Activated CD4-positive, alpha-beta memory T cell treated with anti-CD3 and anti-CD28 coated beads for 36 hours (primary cell): Measurements from ENCODE around the gene PROCA1. TPM values are rescaled to one million over a fixed set of nuclear protein-coding genes. Genes with fewer than 3 reads are reported as not detected.
A peak's percentile ranks its signal among the peaks of the same experiment; 100 is the strongest.

Source experiments
- CTCF ChIA-PET: fragments of 350-600 bp; sonication (Branson Sonifier 250); formaldehyde crosslinking; loops from one replicate; lab custom pipeline; 2021; ENCODE audit warnings: antibody characterized with exemption, inconsistent platforms; lab: Charles Lee
- POLR2A ChIA-PET: fragments of 350-600 bp; sonication (Branson Sonifier 250); formaldehyde crosslinking; loops from one replicate; lab custom pipeline; 2021; ENCODE audit warnings: antibody characterized with exemption; lab: Charles Lee
- DNase-seq: peaks from one replicate; pipeline ENCODE4 v3.0.0-alpha.2; 2020
- H3K27ac Mint-ChIP-seq: one replicate; pipeline ENCODE4 v1.8.0; 2021; ENCODE audit warnings: mixed read lengths
- H3K27me3 Mint-ChIP-seq: one replicate; pipeline ENCODE4 v1.8.0; 2021; ENCODE audit warnings: mixed read lengths
- H3K36me3 Mint-ChIP-seq: one replicate; pipeline ENCODE4 v1.8.0; 2021; ENCODE audit warnings: mixed read lengths
- H3K4me1 Mint-ChIP-seq: one replicate; pipeline ENCODE4 v1.8.0; 2021; ENCODE audit warnings: low read depth, mixed read lengths
- H3K4me3 Mint-ChIP-seq: one replicate; pipeline ENCODE4 v1.8.0; 2021; ENCODE audit warnings: mild to moderate bottlenecking, mixed read lengths
- H3K9me3 Mint-ChIP-seq: one replicate; pipeline ENCODE4 v1.8.0; 2021; ENCODE audit warnings: mixed read lengths
- intact Hi-C: fragments of 100-400 bp; cut with micrococcal nuclease; formaldehyde crosslinking; loops from one replicate; pipeline ENCODE4 v1.15.1; 2023
- total RNA-seq, 2 experiments: library from RNA; stranded (reverse); gene quantifications; one replicate each; pipeline ENCODE4 v1.2.3, GENCODE V29; 2021

Gene PROCA1
- total RNA-seq, 2 experiments from 2014 or later = 4.5 TPM

GRCh38 chr17:28749516-28750177 lies 38.0 kb upstream of the PROCA1 start:
- peaks cover 26% of the 10 kb centered on the region for H3K4me1 Mint-ChIP-seq
- DNase-seq = no peak
- peaks cover 40% of the 10 kb centered on the region for H3K36me3 Mint-ChIP-seq
- ChIA-PET POLR2A (interaction anchor here (1.1 to 13.5 kb wide), 3 partner anchors 8 to 28 kb away, joined by 3 to 202 read pairs (median 3); partner anchors contain the start of genes NEK8 and TLCD1), CTCF (interaction anchor here (0.6 to 16.9 kb wide), 30 partner anchors 9 to 999 kb away, joined by 3 to 632 read pairs (median 4); partner anchors contain the start of genes FAM222B, NEK8, PROCA1 and RPL23A)
- H3K27me3 Mint-ChIP-seq = no peaks in the 10 kb centered on the region
- no peak overlapping the region for H3K4me3 Mint-ChIP-seq
- H3K27ac Mint-ChIP-seq = peak overlapping the region; percentile 42
- no peaks in the 10 kb centered on the region for H3K9me3 Mint-ChIP-seq
- intact Hi-C loops = loop anchor here (1.0 kb wide), 1 partner anchor 22 kb away; no protein-coding TSS in a partner anchor

GRCh38 chr17:28748852-28749515 lies 37.3 kb upstream of the PROCA1 start:
- H3K9me3 Mint-ChIP-seq = no peaks in the 10 kb centered on the region
- POLR2A ChIA-PET = interaction anchor here (1.1 to 13.5 kb wide), 2 partner anchors 23 to 28 kb away, joined by 3 to 202 read pairs; partner anchors contain the start of genes NEK8 and TLCD1
- intact Hi-C loops = no loop called here
- no peak overlapping the region for H3K4me3 Mint-ChIP-seq
- CTCF ChIA-PET = interaction anchor here (0.6 to 16.9 kb wide), 12 partner anchors 8 to 384 kb away, joined by 3 to 632 read pairs (median 6); partner anchors contain the start of genes NEK8, PROCA1, RPL23A and TLCD1
- H3K27me3 Mint-ChIP-seq = no peaks in the 10 kb centered on the region
- H3K36me3 Mint-ChIP-seq = peaks cover 42% of the 10 kb centered on the region
- H3K27ac Mint-ChIP-seq = peak overlapping the region; percentile 31
- H3K4me1 Mint-ChIP-seq = peaks cover 26% of the 10 kb centered on the region
- DNase-seq = no peak

- Mint-ChIP-seq H3K27me3 (no peaks in the 10 kb centered on the region), H3K27ac (peak overlapping the region; percentile 24), H3K36me3 (peaks cover 42% of the 10 kb centered on the region), H3K4me3 (no peak overlapping the region), H3K9me3 (no peaks in the 10 kb centered on the region), H3K4me1 (peaks cover 28% of the 10 kb centered on the region)
- no peak for DNase-seq
- ChIA-PET POLR2A (interaction anchor here (2.6 to 13.5 kb wide), 3 partner anchors 17 to 28 kb away, joined by 8 to 202 read pairs (median 10); partner anchors contain the start of genes NEK8, RPL23A and TLCD1), CTCF (interaction anchor here (0.5 to 16.9 kb wide), 6 partner anchors 15 to 218 kb away, joined by 3 to 632 read pairs (median 4); partner anchors contain the start of genes NEK8, RPL23A and TLCD1)
- intact Hi-C loops = no loop called here
Measured at GRCh38 chr17:28747801-28748750, 36.4 kb upstream of the PROCA1 start.

GRCh38 chr17:28747051-28747691 lies 35.5 kb upstream of the PROCA1 start:
- Mint-ChIP-seq H3K4me3 (no peak overlapping the region), H3K27ac (peak overlapping the region; percentile 24), H3K27me3 (no peaks in the 10 kb centered on the region), H3K4me1 (peaks cover 30% of the 10 kb centered on the region), H3K36me3 (peaks cover 39% of the 10 kb centered on the region), H3K9me3 (no peaks in the 10 kb centered on the region)
- intact Hi-C loops = no loop called here
- no peak for DNase-seq
- ChIA-PET CTCF (interaction anchor here (0.5 to 16.9 kb wide), 6 partner anchors 16 to 62 kb away, joined by 3 to 632 read pairs (median 4); partner anchors contain the start of genes NEK8, RPL23A and TLCD1), POLR2A (interaction anchor here (2.6 to 13.5 kb wide), 3 partner anchors 18 to 27 kb away, joined by 8 to 202 read pairs (median 10); partner anchors contain the start of genes NEK8, RPL23A and TLCD1)

GRCh38 chr17:28746611-28747050 lies 34.9 kb upstream of the PROCA1 start:
- peaks cover 39% of the 10 kb centered on the region for H3K36me3 Mint-ChIP-seq
- H3K4me1 Mint-ChIP-seq = peaks cover 30% of the 10 kb centered on the region
- no peaks in the 10 kb centered on the region for H3K27me3 Mint-ChIP-seq
- CTCF ChIA-PET = interaction anchor here (1.0 to 16.9 kb wide), 4 partner anchors 17 to 28 kb away, joined by 3 to 632 read pairs (median 63); partner anchors contain the start of genes NEK8, RPL23A and TLCD1
- POLR2A ChIA-PET = interaction anchor here (1.4 to 13.5 kb wide), 4 partner anchors 18 to 27 kb away, joined by 4 to 202 read pairs (median 9); partner anchors contain the start of genes NEK8, RPL23A and TLCD1
- peak overlapping the region; percentile 90 for H3K4me3 Mint-ChIP-seq
- peak overlapping the region; percentile 89 for H3K27ac Mint-ChIP-seq
- DNase-seq = no peak
- H3K9me3 Mint-ChIP-seq = no peaks in the 10 kb centered on the region
- intact Hi-C loops = no loop called here

- CTCF ChIA-PET = interaction anchor here (0.8 to 16.9 kb wide), 4 partner anchors 18 to 171 kb away, joined by 3 to 632 read pairs (median 63); partner anchors contain the start of genes NEK8, RPL23A and TLCD1
- intact Hi-C loops = no loop called here
Measured at GRCh38 chr17:28745786-28746411, 34.2 kb upstream of the PROCA1 start.

GRCh38 chr17:28744972-28745785 lies 33.5 kb upstream of the PROCA1 start:
- Mint-ChIP-seq H3K9me3 (no peaks in the 10 kb centered on the region), H3K27me3 (no peaks in the 10 kb centered on the region), H3K27ac (peak overlapping the region; percentile 89), H3K4me3 (peak overlapping the region; percentile 90), H3K4me1 (peaks cover 30% of the 10 kb centered on the region), H3K36me3 (peaks cover 31% of the 10 kb centered on the region)
- intact Hi-C loops = no loop called here
- peak; percentile 58 for DNase-seq
- ChIA-PET CTCF (interaction anchor here (0.8 to 16.9 kb wide), 3 partner anchors 18 to 172 kb away, joined by 3 to 632 read pairs (median 122); partner anchors contain the start of genes NEK8 and TLCD1), POLR2A (interaction anchor here (1.1 to 13.5 kb wide), 5 partner anchors 10 to 25 kb away, joined by 3 to 202 read pairs (median 4); partner anchors contain the start of genes NEK8, RPL23A and TLCD1)

More at GRCh38 chr17:28745786-28746411, 34.2 kb upstream of the PROCA1 start:
- POLR2A ChIA-PET = interaction anchor here (1.1 to 13.5 kb wide), 6 partner anchors 10 to 26 kb away, joined by 3 to 202 read pairs (median 6); partner anchors contain the start of genes NEK8, RPL23A and TLCD1
- DNase-seq = no peak
- Mint-ChIP-seq H3K4me1 (peaks cover 30% of the 10 kb centered on the region), H3K36me3 (peaks cover 38% of the 10 kb centered on the region), H3K27ac (peak overlapping the region; percentile 89), H3K27me3 (no peaks in the 10 kb centered on the region), H3K9me3 (no peaks in the 10 kb centered on the region), H3K4me3 (peak overlapping the region; percentile 90)

- ChIA-PET CTCF (interaction anchor here (1.5 to 16.9 kb wide), 3 partner anchors 17 to 19 kb away, joined by 7 to 632 read pairs (median 122); partner anchors contain the start of genes NEK8 and TLCD1), POLR2A (interaction anchor here (1.1 to 13.5 kb wide), 3 partner anchors 11 to 24 kb away, joined by 3 to 202 read pairs (median 7); partner anchors contain the start of genes NEK8, RPL23A and TLCD1)
- Mint-ChIP-seq H3K9me3 (no peaks in the 10 kb centered on the region), H3K4me1 (peaks cover 31% of the 10 kb centered on the region), H3K27ac (peak overlapping the region; percentile 89), H3K4me3 (peak overlapping the region; percentile 90), H3K36me3 (peaks cover 32% of the 10 kb centered on the region), H3K27me3 (no peaks in the 10 kb centered on the region)
- DNase-seq = peak; percentile 76
- intact Hi-C loops = no loop called here
Measured at GRCh38 chr17:28744104-28744971, 32.6 kb upstream of the PROCA1 start.
